Sigmoid colon (tissue), 7 donors: ENCODE measurements around the gene PCDHA1. TPM values are rescaled to one million over a fixed set of nuclear protein-coding genes. Genes with fewer than 3 reads are reported as not detected.
A peak's percentile ranks its signal among the peaks of the same experiment; 100 is the strongest.
"Not testable (repeated sequence)": the region's sequence is repeated elsewhere in the genome, so short reads cannot be mapped to it uniquely, and the experiment has no call there.

ENCODE experiments used
- DNase-seq: peaks from one replicate; pipeline ENCODE4 v3.0.0-alpha.2; 2019
- H3K27ac ChIP-seq, 4 donors: fragments of 200-600 bp; sonication (generic); one replicate each; pipeline ENCODE4 v1.5.1; 2016 to 2019; ENCODE audit warnings: mild to moderate bottlenecking in 1 of 4
- H3K27me3 ChIP-seq, 3 donors: fragments of 200-600 bp; sonication (generic); one replicate each; pipeline ENCODE4 v1.5.1; 2019; ENCODE audit warnings: mild to moderate bottlenecking in 1 of 3
- H3K36me3 ChIP-seq, 4 donors: fragments of 200-600 bp; sonication (generic); one replicate each; pipeline ENCODE4 v1.5.1; 2016 to 2019
- H3K4me1 ChIP-seq, 4 donors: fragments of 200-600 bp; sonication (generic); one replicate each; pipeline ENCODE4 v1.5.1; 2017 to 2019
- H3K4me3 ChIP-seq, 4 donors: fragments of 200-600 bp; sonication (generic); one replicate each; pipeline ENCODE4 v1.5.1; 2017 to 2019; ENCODE audit warnings: mild to moderate bottlenecking in 2 of 4, moderate library complexity in 1 of 4
- H3K9me3 ChIP-seq, 4 donors: fragments of 200-600 bp in 3 of 4; sonication (generic) in 3 of 4; one replicate each; pipeline versions ENCODE4 v1.5.1 to v1.6.1; 2013 to 2019
- EP300 ChIP-seq, 4 donors: sonication (generic); formaldehyde crosslinking; IDR thresholded peaks; one replicate each; pipeline ENCODE4 v1.6.1; 2017; ENCODE audit warnings: antibody characterized with exemption in 4 of 4
- POLR2A ChIP-seq, 2 donors: fragments of 450-650 bp; IDR thresholded peaks; one replicate each; pipeline ENCODE4 v1.6.1; 2016; ENCODE audit warnings: antibody characterized with exemption in 2 of 2, mild to moderate bottlenecking in 2 of 2, moderate library complexity in 2 of 2
- POLR2AphosphoS5 ChIP-seq, 4 donors: sonication (generic); formaldehyde crosslinking; IDR thresholded peaks; one replicate each; pipeline ENCODE4 v1.6.1; 2017; ENCODE audit warnings: antibody characterized with exemption in 4 of 4
- WGBS, 2 donors: extraction: QIAGEN DNeasy Blood & Tissue Kit; methylation state at CpG; one replicate each; pipeline ENCODE4 v1.1.7; 2013; 5-methylcytosine and 5-hydroxymethylcytosine counted together
- intact Hi-C: fragments of 100-400 bp; cut with DNase I; formaldehyde crosslinking; loops from one replicate; pipeline ENCODE4 v1.15.1; 2023
- polyA plus RNA-seq, 3 donors: library from polyadenylated mRNA; stranded (reverse); fragments of 200-250 nt; gene quantifications; one replicate each; pipeline ENCODE4 v1.2.3, GENCODE V29; 2013
- total RNA-seq, 4 donors: library from RNA; depleted of rRNA; stranded (reverse); fragments of >200 nt; gene quantifications; one replicate each; pipeline ENCODE4 v1.1.0, GENCODE V29; 2016
- TF ChIP-seq, protein P1 (sequence below), 4 experiments: fragments of 450-650 bp in 3 of 4; fragments of 200-600 bp in 1 of 4; IDR thresholded peaks; one replicate each; pipeline ENCODE4 v1.5.1; 2016 to 2019; ENCODE audit warnings: antibody characterized with exemption in 4 of 4, mild to moderate bottlenecking in 3 of 4, moderate library complexity in 2 of 4
- donor health status: healthy with polysubstance abuse.
- donor health status: Bipolar disorder and iron deficiency.
- donor health status: healthy.

PCDHA1 gene
- total and polyA plus RNA-seq, 7 donors, result 0.10 TPM; not detected in 6

DNA sequence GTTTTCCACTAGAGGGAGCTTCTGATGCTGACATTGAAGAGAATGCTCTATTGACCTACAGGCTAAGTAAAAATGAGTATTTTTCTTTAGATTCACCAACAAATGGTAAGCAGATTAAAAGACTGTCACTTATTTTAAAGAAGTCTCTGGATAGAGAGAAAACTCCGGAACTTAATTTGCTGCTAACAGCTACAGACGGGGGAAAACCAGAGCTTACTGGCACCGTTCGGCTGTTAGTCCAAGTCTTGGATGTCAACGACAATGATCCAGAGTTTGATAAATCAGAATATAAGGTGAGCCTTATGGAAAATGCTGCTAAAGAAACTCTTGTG is 83.6 kb downstream of the PCDHA1 start:
- DNase-seq, result no peak
- H3K9me3 ChIP-seq, result peaks cover 12 to 24% (median 16%) of the 10 kb centered on the region in 4 donors
- peak overlapping the region in 1 of 4 donors; percentile 12 for H3K4me3 ChIP-seq
- WGBS, 2 donors, result 60 to 66% methylated on average over 5 of the region's 5 CpGs
- H3K27me3 ChIP-seq, result peaks cover 0 to 53% (median 18%) of the 10 kb centered on the region in 3 donors
- no peak overlapping the region for H3K27ac ChIP-seq
- TF ChIP-seq POLR2AphosphoS5 (IDR thresholded peaks at IDR 0.05), result no peak
- TF ChIP-seq EP300 (IDR thresholded peaks at IDR 0.05), result no peak
- TF ChIP-seq POLR2A (IDR thresholded peaks at IDR 0.05), result no peak
- TF ChIP-seq, protein P1, sequence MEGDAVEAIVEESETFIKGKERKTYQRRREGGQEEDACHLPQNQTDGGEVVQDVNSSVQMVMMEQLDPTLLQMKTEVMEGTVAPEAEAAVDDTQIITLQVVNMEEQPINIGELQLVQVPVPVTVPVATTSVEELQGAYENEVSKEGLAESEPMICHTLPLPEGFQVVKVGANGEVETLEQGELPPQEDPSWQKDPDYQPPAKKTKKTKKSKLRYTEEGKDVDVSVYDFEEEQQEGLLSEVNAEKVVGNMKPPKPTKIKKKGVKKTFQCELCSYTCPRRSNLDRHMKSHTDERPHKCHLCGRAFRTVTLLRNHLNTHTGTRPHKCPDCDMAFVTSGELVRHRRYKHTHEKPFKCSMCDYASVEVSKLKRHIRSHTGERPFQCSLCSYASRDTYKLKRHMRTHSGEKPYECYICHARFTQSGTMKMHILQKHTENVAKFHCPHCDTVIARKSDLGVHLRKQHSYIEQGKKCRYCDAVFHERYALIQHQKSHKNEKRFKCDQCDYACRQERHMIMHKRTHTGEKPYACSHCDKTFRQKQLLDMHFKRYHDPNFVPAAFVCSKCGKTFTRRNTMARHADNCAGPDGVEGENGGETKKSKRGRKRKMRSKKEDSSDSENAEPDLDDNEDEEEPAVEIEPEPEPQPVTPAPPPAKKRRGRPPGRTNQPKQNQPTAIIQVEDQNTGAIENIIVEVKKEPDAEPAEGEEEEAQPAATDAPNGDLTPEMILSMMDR (IDR thresholded peaks at IDR 0.05), result no peak
- no peaks in the 10 kb centered on the region for H3K4me1 ChIP-seq
- no peaks in the 10 kb centered on the region for H3K36me3 ChIP-seq
- intact Hi-C loops, result no loop called here

DNA sequence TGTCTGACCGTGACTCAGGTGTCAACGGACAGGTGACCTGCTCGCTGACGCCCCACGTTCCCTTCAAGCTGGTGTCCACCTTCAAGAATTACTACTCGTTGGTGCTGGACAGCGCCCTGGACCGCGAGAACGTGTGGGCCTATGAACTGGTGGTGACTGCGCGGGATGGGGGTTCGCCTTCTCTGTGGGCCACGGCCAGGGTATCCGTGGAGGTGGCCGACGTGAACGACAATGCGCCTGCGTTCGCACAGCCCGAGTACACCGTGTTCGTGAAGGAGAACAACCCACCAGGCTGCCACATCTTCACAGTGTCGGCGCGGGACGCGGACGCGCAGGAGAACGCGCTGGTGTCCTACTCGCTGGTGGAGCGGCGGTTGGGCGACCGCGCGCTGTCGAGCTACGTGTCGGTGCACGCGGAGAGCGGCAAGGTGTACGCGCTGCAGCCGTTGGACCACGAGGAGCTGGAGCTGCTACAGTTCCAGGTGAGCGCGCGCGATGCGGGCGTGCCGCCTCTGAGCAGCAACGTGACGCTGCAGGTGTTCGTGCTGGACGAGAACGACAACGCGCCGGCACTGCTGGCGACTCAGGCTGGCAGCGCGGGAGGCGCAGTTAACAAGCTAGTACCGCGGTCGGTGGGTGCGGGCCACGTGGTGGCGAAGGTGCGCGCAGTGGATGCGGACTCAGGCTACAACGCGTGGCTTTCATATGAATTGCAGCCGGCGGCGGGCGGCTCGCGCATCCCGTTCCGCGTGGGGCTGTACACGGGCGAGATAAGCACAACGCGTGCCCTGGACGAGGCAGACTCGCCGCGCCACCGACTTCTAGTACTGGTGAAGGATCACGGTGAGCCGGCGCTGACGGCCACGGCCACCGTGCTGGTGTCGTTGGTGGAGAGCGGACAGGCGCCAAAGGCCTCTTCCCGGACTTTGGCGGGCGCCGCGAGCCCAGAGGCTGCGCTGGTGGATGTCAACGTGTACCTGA is 84.6 kb downstream of the PCDHA1 start:
- Histone ChIP-seq H3K27me3 (peaks cover 0 to 63% (median 18%) of the 10 kb centered on the region in 3 donors), H3K9me3 (peaks cover 12 to 28% (median 17%) of the 10 kb centered on the region in 4 donors)
- intact Hi-C loops, result no loop called here

DNA sequence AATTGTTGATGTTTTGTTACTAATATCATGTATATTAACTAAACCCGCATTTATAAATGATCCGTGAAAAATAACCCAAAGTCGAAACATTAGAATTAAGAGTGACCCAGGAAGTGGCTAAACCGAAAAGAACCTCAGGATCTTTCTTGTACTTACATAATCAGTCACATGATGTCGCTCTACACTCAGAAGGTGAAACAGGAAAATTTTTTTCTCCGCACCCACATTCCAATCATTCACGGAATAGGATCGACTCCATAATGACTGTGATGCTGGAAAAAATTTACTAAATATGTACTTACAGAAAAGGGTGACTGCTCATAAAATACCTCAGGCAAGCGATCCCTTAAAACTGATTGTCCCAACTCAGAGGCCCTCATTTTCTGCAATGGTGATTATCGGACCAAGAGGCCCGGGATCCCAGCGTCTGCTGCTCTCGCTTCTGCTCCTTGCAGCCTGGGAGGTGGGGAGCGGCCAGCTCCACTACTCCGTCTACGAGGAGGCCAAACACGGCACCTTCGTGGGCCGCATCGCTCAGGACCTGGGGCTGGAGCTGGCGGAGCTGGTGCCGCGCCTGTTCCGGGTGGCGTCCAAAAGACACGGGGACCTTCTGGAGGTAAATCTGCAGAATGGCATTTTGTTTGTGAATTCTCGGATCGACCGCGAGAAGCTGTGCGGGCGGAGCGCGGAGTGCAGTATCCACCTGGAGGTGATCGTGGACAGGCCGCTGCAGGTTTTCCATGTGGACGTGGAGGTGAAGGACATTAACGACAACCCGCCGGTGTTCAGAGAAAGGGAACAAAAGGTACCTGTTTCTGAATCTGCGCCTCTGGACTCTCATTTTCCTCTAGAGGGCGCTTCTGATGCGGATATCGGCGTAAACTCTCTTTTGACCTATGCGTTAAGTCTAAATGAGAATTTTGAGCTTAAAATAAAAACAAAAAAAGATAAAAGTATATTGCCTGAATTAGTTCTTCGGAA is 89.4 kb downstream of the PCDHA1 start, which contains the start of gene PCDHA12:
PCDHA12 (plus strand) TSS at position 224 of the 981 bp plus-strand sequence; CDS start at position 389, 165 bp downstream.
- 24 to 53% methylated on average over 47 of the region's 47 CpGs for WGBS, 2 donors
- no peak for DNase-seq
- TF ChIP-seq POLR2A (IDR thresholded peaks at IDR 0.05) (no peak), POLR2AphosphoS5 (IDR thresholded peaks at IDR 0.05) (no peak), EP300 (IDR thresholded peaks at IDR 0.05) (no peak)
- TF ChIP-seq, protein P1 (IDR thresholded peaks at IDR 0.05), result no peak
- Histone ChIP-seq H3K9me3 (peaks cover 16 to 30% (median 20%) of the 10 kb centered on the region in 4 donors), H3K36me3 (no peaks in the 10 kb centered on the region), H3K4me3 (no peak within 1 kb of the TSS), H3K27me3 (peaks cover 0 to 83% (median 4%) of the 10 kb centered on the region in 3 donors), H3K4me1 (no peaks in the 10 kb centered on the region), H3K27ac (peak within 1 kb of the TSS in 1 of 4 donors; percentile 36)
- intact Hi-C loops, result no loop called here

More for the DNA sequence above, 84.6 kb downstream of the PCDHA1 start:
- H3K4me1 ChIP-seq, result no peaks in the 10 kb centered on the region
- H3K36me3 ChIP-seq, result no peaks in the 10 kb centered on the region
- no peak for TF ChIP-seq POLR2AphosphoS5 (IDR thresholded peaks at IDR 0.05)
- TF ChIP-seq POLR2A (IDR thresholded peaks at IDR 0.05), result no peak
- TF ChIP-seq, protein P1 (IDR thresholded peaks at IDR 0.05), result no peak
- no peak for TF ChIP-seq EP300 (IDR thresholded peaks at IDR 0.05)
- H3K27ac ChIP-seq, result no peak overlapping the region
- WGBS, 2 donors, result 59 to 81% methylated on average over 114 of the region's 114 CpGs
- DNase-seq, result no peak
- no peak overlapping the region for H3K4me3 ChIP-seq

DNA sequence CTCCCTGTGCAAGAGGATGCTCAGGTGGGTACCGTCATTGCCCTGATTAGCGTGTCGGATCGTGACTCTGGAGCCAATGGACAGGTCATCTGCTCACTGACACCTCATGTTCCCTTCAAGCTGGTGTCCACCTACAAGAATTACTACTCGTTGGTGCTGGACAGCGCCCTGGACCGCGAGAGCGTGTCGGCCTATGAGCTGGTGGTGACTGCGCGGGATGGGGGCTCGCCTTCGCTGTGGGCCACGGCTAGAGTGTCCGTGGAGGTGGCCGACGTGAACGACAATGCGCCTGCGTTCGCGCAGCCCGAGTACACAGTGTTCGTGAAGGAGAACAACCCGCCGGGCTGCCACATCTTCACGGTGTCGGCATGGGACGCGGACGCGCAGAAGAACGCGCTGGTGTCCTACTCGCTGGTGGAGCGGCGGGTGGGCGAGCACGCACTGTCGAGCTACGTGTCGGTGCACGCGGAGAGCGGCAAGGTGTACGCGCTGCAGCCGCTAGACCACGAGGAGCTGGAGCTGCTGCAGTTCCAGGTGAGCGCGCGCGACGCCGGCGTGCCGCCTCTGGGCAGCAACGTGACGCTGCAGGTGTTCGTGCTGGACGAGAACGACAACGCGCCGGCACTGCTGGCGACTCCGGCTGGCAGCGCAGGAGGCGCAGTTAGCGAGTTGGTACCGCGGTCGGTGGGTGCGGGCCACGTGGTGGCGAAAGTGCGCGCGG is 90.8 kb downstream of the PCDHA1 start:
- H3K4me1 ChIP-seq, DNase-seq, H3K4me3 ChIP-seq, H3K36me3 ChIP-seq, H3K27ac ChIP-seq, intact Hi-C loops: not testable (repeated sequence)
- H3K9me3 ChIP-seq, result peaks cover 8 to 25% (median 14%) of the 10 kb centered on the region in 4 donors
- 52 to 81% methylated on average over 80 of the region's 80 CpGs for WGBS, 2 donors
- peaks cover 0 to 85% (median 5%) of the 10 kb centered on the region in 3 donors for H3K27me3 ChIP-seq
